MCF 10A (cell line): Measurements from ENCODE around the gene HNRNPA1. TPM values are rescaled to one million over a fixed set of nuclear protein-coding genes. Genes with fewer than 3 reads are reported as not detected.
"Not testable (repeated sequence)": the region's sequence is repeated elsewhere in the genome, so short reads cannot be mapped to it uniquely, and the experiment has no call there.

Source experiments
- Bru-seq: library from RNA; stranded (reverse); fragments of 400-500 nt; gene quantifications from one replicate; lab custom pipeline; 2021; lab: Mats Ljungman, UMichigan
- BruChase-seq, 2 experiments: library from RNA; stranded (reverse); fragments of 400-500 nt; gene quantifications; one replicate each; lab custom pipeline; 2021; lab: Mats Ljungman, UMichigan
- BruUV-seq: library from RNA; stranded (reverse); fragments of 400-500 nt; replicated peaks from 2 replicates; lab custom pipeline; 2021; lab: Mats Ljungman, UMichigan
- CTCF ChIA-PET: fragments of 300-600 bp; sonication (Branson Sonifier 250); formaldehyde crosslinking; extraction: SDS; loops from one replicate; lab custom pipeline; 2021; ENCODE audit warnings: antibody characterized with exemption, inconsistent platforms; lab: Yijun Ruan, JAX
- POLR2A ChIA-PET: fragments of 300-600, 350-650 bp; sonication (Branson Sonifier 250); formaldehyde crosslinking; extraction: SDS; loops from one replicate; lab custom pipeline; 2020; ENCODE audit warnings: antibody characterized with exemption, inconsistent platforms; lab: Yijun Ruan, JAX
- DNase-seq: peaks from one replicate; pipeline ENCODE4 v3.0.0-alpha.2; 2018; ENCODE audit not compliant: unreplicated experiment
- H3K27ac Mint-ChIP-seq: one replicate; pipeline ENCODE4 v1.8.0; 2022; ENCODE audit warnings: mild to moderate bottlenecking, low read depth, mixed read lengths; ENCODE audit not compliant: unreplicated experiment
- H3K27me3 Mint-ChIP-seq: one replicate; pipeline ENCODE4 v1.8.0; 2022; ENCODE audit warnings: mixed read lengths; ENCODE audit not compliant: insufficient read depth, unreplicated experiment
- H3K36me3 Mint-ChIP-seq: one replicate; pipeline ENCODE4 v1.8.0; 2022; ENCODE audit warnings: mild to moderate bottlenecking, moderate library complexity, mixed read lengths; ENCODE audit not compliant: insufficient read depth, unreplicated experiment
- H3K4me1 Mint-ChIP-seq: one replicate; pipeline ENCODE4 v1.8.0; 2022; ENCODE audit warnings: mixed read lengths; ENCODE audit not compliant: insufficient read depth, unreplicated experiment
- H3K4me3 Mint-ChIP-seq: one replicate; pipeline ENCODE4 v1.8.0; 2022; ENCODE audit warnings: mild to moderate bottlenecking, moderate library complexity, mixed read lengths; ENCODE audit not compliant: unreplicated experiment
- H3K9me3 Mint-ChIP-seq: one replicate; pipeline ENCODE4 v1.8.0; 2022; ENCODE audit warnings: mixed read lengths; ENCODE audit not compliant: unreplicated experiment
- CTCF ChIP-seq: fragments of 200-600 bp; IDR thresholded peaks from one replicate; pipeline ENCODE4 v1.8.0; 2022; ENCODE audit warnings: antibody characterized with exemption, mild to moderate bottlenecking; ENCODE audit not compliant: unreplicated experiment
- intact Hi-C: fragments of 100-400 bp; cut with micrococcal nuclease; formaldehyde crosslinking; loops from 2 replicates; pipeline ENCODE4 v1.14.1; 2022
- long read RNA-seq: library from polyadenylated mRNA; stranded (forward); transcript quantifications from one replicate; pipeline ENCODE4 v2.0.0, GENCODE V29; 2022
- total RNA-seq: library from RNA; stranded (reverse); gene quantifications from 2 replicates; pipeline ENCODE4 v1.2.3, GENCODE V29; 2022

The HNRNPA1 gene
- 1,158 and 1,435 TPM in 2 replicates for total RNA-seq
- percentile 100 among the genes with signal in this experiment for Bru-seq, nascent RNA
- percentile 100 among the genes with signal in this experiment for BruChase-seq, experiment 1, labeled RNA remaining after a 6-hour chase
- percentile 100 among the genes with signal in this experiment for BruChase-seq, experiment 2, labeled RNA remaining after a 2-hour chase
- long read RNA-seq, full-length matches to known transcripts = 1,236 of 1,334 reads
- long read RNA-seq, partial matches to known transcripts = 57 of 1,334 reads
- long read RNA-seq, other reads (novel, unspliced or antisense) = 41 of 1,334 reads

DNA sequence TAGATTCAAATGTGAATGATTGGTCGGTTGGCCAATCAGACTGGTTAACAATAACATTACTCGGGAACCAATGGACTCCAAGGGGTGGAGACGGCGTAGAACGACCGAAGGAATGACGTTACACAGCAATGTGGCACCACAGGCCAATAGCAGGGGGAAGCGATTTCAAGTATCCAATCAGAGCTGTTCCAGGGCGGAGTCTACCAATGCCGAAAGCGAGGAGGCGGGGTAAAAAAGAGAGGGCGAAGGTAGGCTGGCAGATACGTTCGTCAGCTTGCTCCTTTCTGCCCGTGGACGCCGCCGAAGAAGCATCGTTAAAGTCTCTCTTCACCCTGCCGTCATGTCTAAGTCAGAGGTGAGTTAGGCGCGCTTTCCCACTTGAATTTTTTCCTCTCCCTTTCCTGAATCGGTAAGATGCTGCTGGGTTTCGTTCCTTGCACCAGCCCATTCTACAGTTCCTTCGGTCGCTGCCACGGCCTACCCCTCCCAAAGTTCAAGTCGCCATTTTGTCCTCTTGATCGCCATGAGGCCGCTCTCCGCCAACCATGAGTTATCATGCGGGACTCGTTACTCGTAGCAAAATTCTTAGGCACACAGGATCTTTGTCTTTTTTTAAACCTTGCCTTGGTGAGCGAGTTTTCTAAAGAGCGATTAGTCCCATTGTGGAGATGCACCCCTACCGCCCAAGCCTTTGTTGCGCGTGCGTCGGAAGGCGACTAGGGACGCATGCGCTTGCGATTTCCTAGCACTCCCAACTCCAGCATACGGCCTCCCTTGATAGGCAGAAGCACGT is at the start of gene HNRNPA1:
TSS of gene HNRNPA1 (plus strand) at position 259 of the 793 bp plus-strand sequence. CDS start at position 341, 82 bp downstream.
- Mint-ChIP-seq H3K4me3 (no peak within 1 kb of the TSS), H3K27ac (no peak within 1 kb of the TSS), H3K36me3 (peaks cover 15% of the 10 kb centered on the region), H3K4me1 (peaks cover 21% of the 10 kb centered on the region), H3K9me3 (no peaks in the 10 kb centered on the region), H3K27me3 (no peaks in the 10 kb centered on the region)
- TSS peak; percentile 49 for BruUV-seq
- POLR2A ChIA-PET = interaction anchor here (0.6 to 4.9 kb wide), 46 partner anchors 8 to 1823 kb away, joined by 3 to 99 read pairs (median 5); partner anchors contain the start of genes COPZ1, HOXC9, NFE2 and ORMDL2
- peak; percentile 100 for DNase-seq
- intact Hi-C loops = loop anchor here (1.0 to 2.0 kb wide), 2 partner anchors 22 to 45 kb away; partner anchors contain the start of gene COPZ1
- TF ChIP-seq CTCF = no peak
- CTCF ChIA-PET = interaction anchor here (0.6 to 2.0 kb wide), 8 partner anchors 13 to 99 kb away, joined by 3 to 10 read pairs (median 4); partner anchors contain the start of gene COPZ1

DNA sequence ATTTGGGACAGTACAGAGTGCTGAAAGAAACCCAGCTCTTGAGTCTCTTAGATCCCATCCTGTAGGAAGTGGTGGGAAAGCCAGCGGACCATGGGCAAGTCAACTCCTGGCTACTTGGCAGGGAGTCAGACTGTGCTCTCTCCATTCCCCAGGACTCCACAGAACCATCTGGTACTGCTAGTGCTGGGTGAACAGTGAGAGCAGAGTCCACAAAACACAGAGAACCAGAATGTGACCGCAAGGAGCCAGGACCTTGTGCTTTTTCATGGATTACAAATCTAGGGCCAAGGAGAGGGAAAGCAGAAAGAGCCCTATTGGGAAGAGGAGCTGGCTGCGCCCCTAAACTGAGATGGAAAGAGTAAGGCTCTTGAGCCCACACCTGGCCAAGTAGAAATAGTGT is 49.3 kb upstream of the HNRNPA1 start:
- BruUV-seq, H3K9me3 Mint-ChIP-seq, H3K4me3 Mint-ChIP-seq, intact Hi-C loops, H3K27me3 Mint-ChIP-seq, DNase-seq: not testable (repeated sequence)
- Mint-ChIP-seq H3K36me3 (peaks cover 35% of the 10 kb centered on the region), H3K27ac (peak overlapping the region; percentile 65), H3K4me1 (peaks cover 17% of the 10 kb centered on the region)
- ChIA-PET POLR2A (interaction anchor here (1.1 kb wide), 1 partner anchor 10 kb away, joined by 7 read pairs; no protein-coding TSS in a partner anchor), CTCF (interaction anchor here (1.0 to 1.9 kb wide), 5 partner anchors 9 to 484 kb away, joined by 3 to 7 read pairs (median 5); no protein-coding TSS in a partner anchor)

- CTCF ChIA-PET = interaction anchor here (1.5 kb wide), 1 partner anchor 13 kb away, joined by 4 read pairs; no protein-coding TSS in a partner anchor
- no peak for DNase-seq
Observed at GRCh38 chr12:54232790-54233189, 47.7 kb upstream of the HNRNPA1 start.

More at GRCh38 chr12:54232790-54233189, 47.7 kb upstream of the HNRNPA1 start:
- Mint-ChIP-seq H3K9me3 (no peaks in the 10 kb centered on the region), H3K27ac (peak overlapping the region; percentile 65), H3K27me3 (no peaks in the 10 kb centered on the region), H3K36me3 (peaks cover 50% of the 10 kb centered on the region), H3K4me3 (no peak overlapping the region), H3K4me1 (peaks cover 17% of the 10 kb centered on the region)
- POLR2A ChIA-PET = interaction anchor here (0.6 to 0.9 kb wide), 2 partner anchors 9 to 92 kb away, joined by 3 read pairs; partner anchors contain the start of gene COPZ1
- no TSS peak for BruUV-seq
- intact Hi-C loops = no loop called here
- no peak for TF ChIP-seq CTCF
